HG03558 (cell line): ENCODE data around the gene SPTSSB.

ENCODE experiments used
- ATAC-seq: cut with Tn5 transposase; IDR thresholded peaks from one replicate; pipeline ENCODE4 v1.9.1; 2021; ENCODE audit warnings: moderate number of reproducible peaks; ENCODE audit not compliant: unreplicated experiment; ENCODE audit errors: extremely low read depth

SPTSSB gene

GRCh38 chr3:161295325-161295724 is 76.0 kb downstream of the SPTSSB start:
- ATAC-seq, result no peak
